Measurements from ENCODE around the gene GFPT1. TPM values are rescaled to one million over a fixed set of nuclear protein-coding genes. Genes with fewer than 3 reads are reported as not detected.

Gene GFPT1

DNA sequence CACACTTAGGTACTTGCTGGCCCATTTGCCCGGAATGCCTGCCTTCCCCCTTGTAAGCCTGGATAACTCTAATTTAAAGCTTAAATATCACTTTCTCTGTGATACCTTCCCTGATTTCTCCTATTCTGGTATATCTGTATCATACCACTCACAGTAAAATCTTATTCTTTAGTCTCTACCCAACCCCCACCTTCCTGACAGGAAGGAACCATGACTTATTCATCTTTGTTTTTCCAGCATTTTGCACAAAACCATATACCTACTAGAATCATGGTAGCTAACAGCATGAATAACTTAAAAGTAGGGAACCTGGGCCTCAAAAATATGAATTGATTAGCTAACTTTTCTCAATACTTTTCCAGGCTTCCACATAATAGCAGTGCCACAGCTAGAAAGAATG, 111.5 kb downstream of the GFPT1 start:
- Histone ChIP-seq H3K4me1 (ENCODE audit: control insufficient read depth in 2 of 2, insufficient read depth in 1 of 2, low read depth in 1 of 2, low read length in 2 of 2) (no peaks in the 10 kb centered on the region), H3K36me3 (replicated peaks in 1 of 2; ENCODE audit: control insufficient read depth in 2 of 2, insufficient read depth in 2 of 2, low read length in 2 of 2) (no peaks in the 10 kb centered on the region), H2BK15ac (ENCODE audit: low read length) (no peak overlapping the region), H2BK5ac (ENCODE audit: low read length) (no peak overlapping the region), H2AK5ac (ENCODE audit: low read depth, low read length) (no peak overlapping the region), H3K27me3 (ENCODE audit: control insufficient read depth in 3 of 3, insufficient read depth in 3 of 3, low read depth in 1 of 3, low read length in 3 of 3) (no peaks in the 10 kb centered on the region), H3K4me2 (ENCODE audit: insufficient read depth, low read length, poor library complexity, severe bottlenecking) (no peak overlapping the region), H3K23ac (ENCODE audit: low read depth, low read length, poor library complexity) (no peak overlapping the region), H4K8ac (ENCODE audit: low read depth, low read length) (no peak overlapping the region), H4K91ac (ENCODE audit: low read depth, low read length, poor library complexity) (no peak overlapping the region), H3K9ac (ENCODE audit: low read depth, low read length, poor library complexity) (no peak overlapping the region), H3K79me1 (ENCODE audit: low read depth, low read length) (no peaks in the 10 kb centered on the region), H2BK120ac (ENCODE audit: low read depth, low read length) (no peak overlapping the region), H3K18ac (ENCODE audit: low read length) (no peak overlapping the region), H3K9me3 (replicated peaks in 1 of 2; ENCODE audit: control insufficient read depth in 2 of 2, insufficient read depth in 1 of 2, low read depth in 1 of 2, low read length in 2 of 2) (no peaks in the 10 kb centered on the region), H3K27ac (replicated peaks; ENCODE audit: low read length) (no peak overlapping the region), H2AFZ (ENCODE audit: low read length) (no peak overlapping the region), H3K4me3 (ENCODE audit: low read length in 2 of 2) (no peak overlapping the region), H2BK12ac (ENCODE audit: low read length) (no peak overlapping the region), H3K14ac (ENCODE audit: low read length) (no peak overlapping the region), H3K4ac (ENCODE audit: low read length) (no peak overlapping the region)
- no peak for DNase-seq (ENCODE audit: low spot score)
- WGBS, 2 donors (ENCODE audit: extremely low coverage in 2 of 2, insufficient read length in 2 of 2, insufficient replicate concordance in 1 of 2): no CpG with 5 or more reads among the region's 1 CpG

- H3K27ac ChIP-seq (replicated peaks; ENCODE audit: low read length): no peak overlapping the region
- H3K9ac ChIP-seq (ENCODE audit: low read depth, low read length, poor library complexity): peak overlapping the region; percentile 60
- no peak overlapping the region for H3K4me2 ChIP-seq (ENCODE audit: insufficient read depth, low read length, poor library complexity, severe bottlenecking)
- H3K79me1 ChIP-seq (ENCODE audit: low read depth, low read length): no peaks in the 10 kb centered on the region
- H3K27me3 ChIP-seq (ENCODE audit: control insufficient read depth in 3 of 3, insufficient read depth in 3 of 3, low read depth in 1 of 3, low read length in 3 of 3): no peaks in the 10 kb centered on the region
- H4K8ac ChIP-seq (ENCODE audit: low read depth, low read length): no peak overlapping the region
- H2BK120ac ChIP-seq (ENCODE audit: low read depth, low read length): no peak overlapping the region
- no peak overlapping the region for H3K4me3 ChIP-seq (ENCODE audit: low read length in 2 of 2)
- no peak overlapping the region for H3K4ac ChIP-seq (ENCODE audit: low read length)
- no CpG with 5 or more reads among the region's 9 CpGs for WGBS, 2 donors (ENCODE audit: extremely low coverage in 2 of 2, insufficient read length in 2 of 2, insufficient replicate concordance in 1 of 2)
- H2AK5ac ChIP-seq (ENCODE audit: low read depth, low read length): no peak overlapping the region
- no peaks in the 10 kb centered on the region for H3K36me3 ChIP-seq (replicated peaks in 1 of 2; ENCODE audit: control insufficient read depth in 2 of 2, insufficient read depth in 2 of 2, low read length in 2 of 2)
- no peak overlapping the region for H2BK5ac ChIP-seq (ENCODE audit: low read length)
- no peak for DNase-seq (ENCODE audit: low spot score)
- H3K18ac ChIP-seq (ENCODE audit: low read length): peak overlapping the region; percentile 38
- peak overlapping the region; percentile 38 for H3K14ac ChIP-seq (ENCODE audit: low read length)
- no peaks in the 10 kb centered on the region for H3K9me3 ChIP-seq (replicated peaks in 1 of 2; ENCODE audit: control insufficient read depth in 2 of 2, insufficient read depth in 1 of 2, low read depth in 1 of 2, low read length in 2 of 2)
- H2BK15ac ChIP-seq (ENCODE audit: low read length): no peak overlapping the region
- H3K23ac ChIP-seq (ENCODE audit: low read depth, low read length, poor library complexity): no peak overlapping the region
- H2AFZ ChIP-seq (ENCODE audit: low read length): no peak overlapping the region
- no peak overlapping the region for H4K91ac ChIP-seq (ENCODE audit: low read depth, low read length, poor library complexity)
- no peaks in the 10 kb centered on the region for H3K4me1 ChIP-seq (ENCODE audit: control insufficient read depth in 2 of 2, insufficient read depth in 1 of 2, low read depth in 1 of 2, low read length in 2 of 2)
- no peak overlapping the region for H2BK12ac ChIP-seq (ENCODE audit: low read length)
These were observed 114.1 kb downstream of the GFPT1 start for GRCh38 chr2:69272803-69273471.

GRCh38 chr2:69271831-69272257, 115.2 kb downstream of the GFPT1 start:
- H3K79me1 ChIP-seq (ENCODE audit: low read depth, low read length): no peaks in the 10 kb centered on the region
- no peak overlapping the region for H2AFZ ChIP-seq (ENCODE audit: low read length)
- no peak overlapping the region for H3K27ac ChIP-seq (replicated peaks; ENCODE audit: low read length)
- H3K9ac ChIP-seq (ENCODE audit: low read depth, low read length, poor library complexity): no peak overlapping the region
- H3K4me3 ChIP-seq (ENCODE audit: low read length in 2 of 2): no peak overlapping the region
- no peak overlapping the region for H2AK5ac ChIP-seq (ENCODE audit: low read depth, low read length)
- no peak overlapping the region for H4K91ac ChIP-seq (ENCODE audit: low read depth, low read length, poor library complexity)
- H3K4ac ChIP-seq (ENCODE audit: low read length): no peak overlapping the region
- H3K9me3 ChIP-seq (replicated peaks in 1 of 2; ENCODE audit: control insufficient read depth in 2 of 2, insufficient read depth in 1 of 2, low read depth in 1 of 2, low read length in 2 of 2): no peaks in the 10 kb centered on the region
- no peak overlapping the region for H4K8ac ChIP-seq (ENCODE audit: low read depth, low read length)
- H3K36me3 ChIP-seq (replicated peaks in 1 of 2; ENCODE audit: control insufficient read depth in 2 of 2, insufficient read depth in 2 of 2, low read length in 2 of 2): no peaks in the 10 kb centered on the region
- H2BK12ac ChIP-seq (ENCODE audit: low read length): no peak overlapping the region
- H3K14ac ChIP-seq (ENCODE audit: low read length): no peak overlapping the region
- no peak for DNase-seq (ENCODE audit: low spot score)
- no peaks in the 10 kb centered on the region for H3K27me3 ChIP-seq (ENCODE audit: control insufficient read depth in 3 of 3, insufficient read depth in 3 of 3, low read depth in 1 of 3, low read length in 3 of 3)
- no peak overlapping the region for H2BK5ac ChIP-seq (ENCODE audit: low read length)
- H3K4me1 ChIP-seq (ENCODE audit: control insufficient read depth in 2 of 2, insufficient read depth in 1 of 2, low read depth in 1 of 2, low read length in 2 of 2): no peaks in the 10 kb centered on the region
- WGBS, 2 donors (ENCODE audit: extremely low coverage in 2 of 2, insufficient read length in 2 of 2, insufficient replicate concordance in 1 of 2): no CpG with 5 or more reads among the region's 3 CpGs
- no peak overlapping the region for H2BK120ac ChIP-seq (ENCODE audit: low read depth, low read length)
- no peak overlapping the region for H3K4me2 ChIP-seq (ENCODE audit: insufficient read depth, low read length, poor library complexity, severe bottlenecking)
- no peak overlapping the region for H2BK15ac ChIP-seq (ENCODE audit: low read length)
- no peak overlapping the region for H3K23ac ChIP-seq (ENCODE audit: low read depth, low read length, poor library complexity)
- no peak overlapping the region for H3K18ac ChIP-seq (ENCODE audit: low read length)

Small RNA genes lying within 50 kb of the gene (small RNA-seq; reads per million reads assigned to genes)
- gene RF00019 (ENCODE audit: insufficient read depth): not detected
